ENCODE results near the gene COG4. TPM values are rescaled to one million over a fixed set of nuclear protein-coding genes. Genes with fewer than 3 reads are reported as not detected.

COG4 gene
- total RNA-seq, 1 experiment from 2014 or later = 35.5 TPM

- ChIA-PET CTCF (interaction anchor here (1.3 kb wide), 1 partner anchor 69 kb away, joined by 4 read pairs; no protein-coding TSS in a partner anchor), POLR2A (ENCODE audit: unreplicated experiment) (no interaction called here)
- Histone ChIP-seq H3K9me2 (replicated peaks; ENCODE audit: low read length) (no peaks in the 10 kb centered on the region), H3K27ac (ENCODE audit: low read length) (no peak within 1 kb of the TSS), H3K27me3 (ENCODE audit: low read length) (no peaks in the 10 kb centered on the region), H3F3A (ENCODE audit: low read length, unreplicated experiment) (no peaks in the 10 kb centered on the region), H3K4me2 (ENCODE audit: low read length) (peak within 1 kb of the TSS; percentile 99), H2AFZ (ENCODE audit: low read length) (peak within 1 kb of the TSS; percentile 93), H3K4me1 (ENCODE audit: insufficient read depth, low read length) (peaks cover 15% of the 10 kb centered on the region), H3K79me2 (ENCODE audit: low read length) (peaks cover 21% of the 10 kb centered on the region), H4K20me1 (ENCODE audit: low read length) (no peaks in the 10 kb centered on the region), H3K4me3 (ENCODE audit: low read length) (peak within 1 kb of the TSS; percentile 85), H3K9ac (ENCODE audit: low read length) (peak within 1 kb of the TSS; percentile 9; the same call in 1 of the 2 replicates), H3K36me3 (ENCODE audit: low read depth, low read length) (no peaks in the 10 kb centered on the region), H3K9me3 (ENCODE audit: low read length) (no peaks in the 10 kb centered on the region)
- no peak for TF ChIP-seq EZH2 (IDR thresholded peaks at IDR 0.05; ENCODE audit: low read length, unreplicated experiment)
- no peak for TF ChIP-seq EZH2phosphoT487 (IDR thresholded peaks at IDR 0.05; ENCODE audit: borderline replicate concordance, low read length)
- TF ChIP-seq CTCF (conservative IDR thresholded peaks at IDR 0.05; ENCODE audit: low read depth, low read length) = no peak
- no TSS peak for BruUV-seq (replicated peaks)
- ATAC-seq (peak; percentile 93), DNase-seq (peak; percentile 84)
- intact Hi-C loops (cut with micrococcal nuclease) = loop anchor here (2.0 kb wide), 1 partner anchor 58 kb away; no protein-coding TSS in a partner anchor
Observed at GRCh38 chr16:70438969-70439862, 84.1 kb downstream of the COG4 start, which contains the start of gene ST3GAL2. Gene ST3GAL2, minus strand, starts transcription at chr16:70439100. Its CDS starts 40,570 bp downstream, at chr16:70398530.

GRCh38 chr16:70438585-70438968 lies 84.8 kb downstream of the COG4 start:
- no peak overlapping the region for H3K27ac ChIP-seq (ENCODE audit: low read length)
- ChIA-PET POLR2A (ENCODE audit: unreplicated experiment) (no interaction called here), CTCF (interaction anchor here (0.6 to 1.3 kb wide), 2 partner anchors 26 to 69 kb away, joined by 4 read pairs; no protein-coding TSS in a partner anchor)
- DNase-seq = no peak
- no peaks in the 10 kb centered on the region for H4K20me1 ChIP-seq (ENCODE audit: low read length)
- no peak for TF ChIP-seq EZH2phosphoT487 (IDR thresholded peaks at IDR 0.05; ENCODE audit: borderline replicate concordance, low read length)
- TF ChIP-seq EZH2 (IDR thresholded peaks at IDR 0.05; ENCODE audit: low read length, unreplicated experiment) = no peak
- no peak for TF ChIP-seq CTCF (conservative IDR thresholded peaks at IDR 0.05; ENCODE audit: low read depth, low read length)
- ATAC-seq = peak; percentile 10
- peak overlapping the region; percentile 85 for H3K4me3 ChIP-seq (ENCODE audit: low read length)
- H3K36me3 ChIP-seq (ENCODE audit: low read depth, low read length) = no peaks in the 10 kb centered on the region
- H3K9me2 ChIP-seq (replicated peaks; ENCODE audit: low read length) = no peaks in the 10 kb centered on the region
- peak overlapping the region; percentile 23; the same call in 1 of the 2 replicates for H2AFZ ChIP-seq (ENCODE audit: low read length)
- intact Hi-C loops (cut with micrococcal nuclease) = loop anchor here (2.0 kb wide), 1 partner anchor 58 kb away; no protein-coding TSS in a partner anchor
- H3F3A ChIP-seq (ENCODE audit: low read length, unreplicated experiment) = no peaks in the 10 kb centered on the region
- H3K9ac ChIP-seq (ENCODE audit: low read length) = no peak overlapping the region; the same call in 1 of the 2 replicates
- no peaks in the 10 kb centered on the region for H3K9me3 ChIP-seq (ENCODE audit: low read length)
- peaks cover 21% of the 10 kb centered on the region for H3K79me2 ChIP-seq (ENCODE audit: low read length)
- no TSS peak for BruUV-seq (replicated peaks)
- H3K4me2 ChIP-seq (ENCODE audit: low read length) = peak overlapping the region; percentile 96
- no peaks in the 10 kb centered on the region for H3K27me3 ChIP-seq (ENCODE audit: low read length)
- peaks cover 20% of the 10 kb centered on the region for H3K4me1 ChIP-seq (ENCODE audit: insufficient read depth, low read length)
